22Rv1 (cell line): Measurements from ENCODE around the gene RBCK1.

Experiments used
- H3K27ac ChIP-seq: fragments of 450-650 bp; 2 replicates; pipeline ENCODE4 v1.5.1; 2017
- CTCF ChIP-seq: fragments of 450-650 bp; IDR thresholded peaks from 2 replicates; pipeline ENCODE4 v1.5.1; 2017; ENCODE audit warnings: mild to moderate bottlenecking
- ZFX ChIP-seq: fragments of 450-650 bp; IDR thresholded peaks from 2 replicates; pipeline ENCODE4 v1.6.1; 2017; ENCODE audit warnings: antibody characterized with exemption, borderline replicate concordance

The RBCK1 gene

GRCh38 chr20:366041-366718, 41.9 kb upstream of the RBCK1 start:
- no peak for TF ChIP-seq CTCF
- no peak for TF ChIP-seq ZFX
- H3K27ac ChIP-seq: peak overlapping the region; percentile 99

GRCh38 chr20:366719-367485, 41.2 kb upstream of the RBCK1 start:
- TF ChIP-seq CTCF (no peak), ZFX (no peak)
- peak overlapping the region; percentile 99 for H3K27ac ChIP-seq

GRCh38 chr20:367486-367887, 40.6 kb upstream of the RBCK1 start:
- TF ChIP-seq ZFX (no peak), CTCF (no peak)
- peak overlapping the region; percentile 99 for H3K27ac ChIP-seq

GRCh38 chr20:368915-369314, 39.2 kb upstream of the RBCK1 start:
- TF ChIP-seq ZFX: no peak
- no peak for TF ChIP-seq CTCF
- H3K27ac ChIP-seq: peak overlapping the region; percentile 99

- peak overlapping the region; percentile 99 for H3K27ac ChIP-seq
- TF ChIP-seq ZFX (no peak), CTCF (no peak)
These were observed 37.9 kb upstream of the RBCK1 start for GRCh38 chr20:370151-370600.

- TF ChIP-seq ZFX: no peak
- TF ChIP-seq CTCF: no peak
- peak overlapping the region; percentile 99 for H3K27ac ChIP-seq
These were observed 36.9 kb upstream of the RBCK1 start for GRCh38 chr20:370977-371754.
